ENCODE data around the gene ABCA5. TPM values are rescaled to one million over a fixed set of nuclear protein-coding genes. Genes with fewer than 3 reads are reported as not detected.

The ABCA5 gene
- total RNA-seq = 49.3 TPM

DNA sequence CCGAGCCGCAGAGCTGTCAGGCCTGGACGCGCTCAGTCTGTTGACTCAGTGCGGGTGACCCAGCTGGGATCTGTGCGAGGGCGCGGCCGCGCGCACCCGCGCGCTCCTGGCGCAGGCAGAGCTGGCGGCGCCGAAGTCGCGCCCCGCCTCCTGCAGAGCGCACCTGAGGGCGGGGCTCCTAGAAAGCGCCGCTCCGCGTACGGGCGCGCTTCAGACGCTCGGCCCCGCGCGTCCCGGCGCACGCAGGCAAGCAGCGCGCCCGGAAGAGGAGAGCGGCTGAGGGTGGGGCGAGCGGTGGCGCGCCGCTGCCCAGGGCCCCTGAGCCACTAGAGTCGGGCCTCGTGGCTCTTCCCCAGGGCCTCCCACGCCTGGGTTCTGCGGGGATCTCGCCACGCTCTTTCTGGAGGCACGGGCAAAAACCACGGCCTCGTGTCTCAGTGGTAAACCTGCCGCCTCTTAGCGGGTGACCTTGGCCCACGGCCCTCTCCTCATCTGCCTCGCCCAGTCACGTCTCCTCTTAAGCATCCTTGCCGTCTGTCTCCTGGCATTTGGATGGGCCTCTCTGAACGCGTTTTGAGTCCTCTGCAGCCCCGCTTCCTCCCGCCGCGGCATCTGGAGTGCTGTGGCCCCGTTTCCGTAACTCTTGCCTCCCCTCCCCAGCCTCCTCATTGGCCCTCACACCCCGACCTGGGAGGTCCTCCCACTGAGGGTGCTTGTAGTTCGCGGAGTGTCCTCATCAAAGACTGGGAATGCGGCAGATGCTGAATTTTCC lies at the start of gene ABCA5:
TSS of gene ABCA5 (minus strand) at position 74 of the 772 bp plus-strand sequence. CDS start 12,718 bp downstream, outside the sequence.
- peak; percentile 81 to 83 for DNase-seq (ENCODE audit: low spot score in 2 of 2)
- no peak for FAIRE-seq

DNA sequence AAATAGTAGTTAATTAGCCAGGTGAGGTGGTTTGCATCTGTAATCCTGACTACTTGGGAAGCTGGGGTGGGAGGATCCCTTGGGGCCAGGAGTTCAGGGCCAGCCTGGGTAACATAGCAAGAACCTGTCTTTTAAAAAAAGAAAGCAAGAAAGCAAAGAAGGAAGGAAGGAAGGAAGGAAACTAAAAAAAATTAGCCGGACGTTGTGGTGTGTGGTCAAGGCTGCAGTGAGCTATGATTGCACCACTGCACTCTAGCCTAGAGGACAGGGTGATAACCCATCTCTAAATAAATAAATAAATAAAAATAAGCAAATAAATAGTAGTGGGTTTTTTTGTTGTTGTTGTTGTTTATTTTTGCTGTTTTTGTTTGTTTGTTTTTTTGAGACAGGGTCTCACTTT lies 48.3 kb upstream of the ABCA5 start:
- FAIRE-seq = no peak
- no peak for DNase-seq (ENCODE audit: low spot score in 2 of 2)

GRCh38 chr17:69373069-69373468 lies 46.1 kb upstream of the ABCA5 start:
- FAIRE-seq = no peak

DNA sequence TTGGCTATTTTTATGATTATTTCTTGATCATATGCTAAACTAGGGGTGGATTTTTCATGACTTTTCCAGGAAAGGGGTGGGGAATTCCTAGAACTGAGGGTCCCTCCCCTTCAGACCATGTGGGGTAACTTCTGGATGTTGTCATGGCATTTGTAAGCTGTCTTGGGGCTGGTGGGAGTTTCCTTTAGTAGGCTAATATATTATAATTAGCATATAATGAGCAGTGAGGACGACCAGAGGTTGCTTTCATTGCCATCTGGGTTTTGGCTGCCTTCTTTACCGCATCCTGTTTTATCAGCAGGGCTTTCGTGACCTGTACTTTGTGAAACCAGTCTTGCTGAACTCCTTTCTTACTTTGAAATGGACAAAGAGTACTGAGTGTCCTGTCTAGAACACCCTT lies 40.4 kb upstream of the ABCA5 start:
- no peak for DNase-seq (ENCODE audit: low spot score in 2 of 2)
- FAIRE-seq = no peak

More at GRCh38 chr17:69373069-69373468, 46.1 kb upstream of the ABCA5 start:
- no peak for DNase-seq (ENCODE audit: low spot score in 2 of 2)

DNA sequence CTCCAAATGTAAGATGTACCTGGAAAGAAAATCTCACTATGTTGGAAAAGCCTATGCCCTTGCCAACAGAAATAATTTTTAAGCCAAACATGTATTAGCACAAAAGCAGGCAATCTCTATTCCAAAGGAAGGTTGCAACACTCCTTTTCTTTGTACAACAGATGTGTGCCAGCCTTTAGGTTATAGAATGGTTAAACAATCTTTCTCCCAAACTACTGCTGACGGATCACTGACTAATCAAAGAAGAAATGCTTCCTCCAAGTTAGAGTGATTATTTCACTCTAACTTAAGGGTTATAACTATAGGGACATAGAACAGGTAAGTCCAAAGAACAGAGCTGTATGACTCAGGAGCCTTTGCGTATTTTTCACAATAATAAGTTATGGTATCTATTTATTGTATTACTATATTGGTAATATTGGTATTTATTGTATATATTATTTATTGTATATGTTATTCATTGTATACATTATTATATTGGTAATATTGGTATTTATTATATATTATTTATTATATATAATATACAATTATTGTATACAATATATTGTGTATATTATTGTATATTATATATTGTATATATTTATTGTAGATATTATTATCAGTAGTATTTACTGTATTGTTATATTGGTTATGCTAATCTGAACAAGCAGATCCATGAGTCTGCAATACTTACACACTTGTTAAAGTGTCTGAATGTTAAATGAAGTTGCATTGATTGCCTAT lies 36.7 kb upstream of the ABCA5 start:
- FAIRE-seq (peak; percentile 97), DNase-seq (ENCODE audit: low spot score in 2 of 2) (no peak)

DNA sequence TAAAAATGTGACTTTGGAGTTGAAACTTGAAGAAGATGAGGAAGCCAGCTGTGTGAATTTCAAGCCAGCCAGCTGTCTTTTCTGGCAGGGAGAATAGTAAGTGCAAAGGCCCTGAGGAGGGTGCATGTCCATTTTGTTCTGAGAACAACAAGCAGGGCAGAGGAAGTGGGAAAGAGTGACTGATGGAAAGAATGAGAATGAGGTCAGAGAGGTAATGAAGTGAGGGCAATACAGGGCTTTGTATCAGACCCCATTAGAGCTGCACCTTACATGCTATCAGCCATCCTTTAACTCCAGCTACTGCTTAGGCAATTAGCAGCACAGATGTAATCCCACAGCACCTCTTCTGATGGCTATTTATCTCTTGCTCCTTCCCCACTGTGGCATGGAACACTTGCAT lies 34.2 kb upstream of the ABCA5 start:
- DNase-seq (ENCODE audit: low spot score in 2 of 2) (no peak), FAIRE-seq (no peak)

GRCh38 chr17:69358688-69359596 lies 32.0 kb upstream of the ABCA5 start:
- FAIRE-seq (no peak), DNase-seq (ENCODE audit: low spot score in 2 of 2) (no peak)

DNA sequence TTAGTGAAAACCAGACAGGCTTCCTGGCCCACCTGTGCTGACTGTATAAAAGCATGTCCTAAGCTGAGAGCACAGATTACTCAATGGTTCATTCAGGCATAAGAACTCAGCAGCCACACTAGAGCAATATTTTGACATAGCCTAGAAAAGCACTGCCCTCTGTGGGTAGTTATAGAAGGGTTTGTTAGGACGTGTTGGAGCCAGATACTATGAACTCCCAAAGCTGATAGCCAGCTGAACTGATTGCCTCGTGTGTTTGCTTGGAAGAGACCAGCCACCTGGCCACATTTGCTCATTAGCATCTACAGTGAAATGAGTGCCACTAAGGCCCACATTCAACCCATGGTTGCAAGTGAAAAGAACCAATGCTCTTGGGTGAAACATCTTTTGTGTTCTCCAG lies 30.8 kb upstream of the ABCA5 start:
- FAIRE-seq (no peak), DNase-seq (ENCODE audit: low spot score in 2 of 2) (no peak)

DNA sequence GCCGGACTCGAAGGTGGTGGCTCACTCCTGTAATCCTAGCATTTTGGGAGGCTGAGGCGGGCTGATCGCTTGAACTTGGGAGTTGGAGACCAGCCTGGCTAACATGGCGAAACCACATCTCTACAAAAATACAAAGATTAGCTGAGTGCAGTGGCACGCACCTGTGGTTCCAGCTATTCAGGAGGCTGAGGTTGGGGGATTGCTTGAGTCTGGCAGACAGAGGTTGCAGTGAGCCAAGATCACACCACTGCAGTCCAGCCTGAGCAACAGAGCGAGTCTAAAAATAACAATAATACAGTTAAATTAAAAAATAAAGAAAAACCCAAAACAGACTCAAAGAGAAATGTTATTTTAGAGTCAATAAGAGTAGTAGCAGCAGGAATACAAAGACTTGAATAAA lies 29.7 kb upstream of the ABCA5 start:
- DNase-seq (ENCODE audit: low spot score in 2 of 2) (no peak), FAIRE-seq (no peak)

DNA sequence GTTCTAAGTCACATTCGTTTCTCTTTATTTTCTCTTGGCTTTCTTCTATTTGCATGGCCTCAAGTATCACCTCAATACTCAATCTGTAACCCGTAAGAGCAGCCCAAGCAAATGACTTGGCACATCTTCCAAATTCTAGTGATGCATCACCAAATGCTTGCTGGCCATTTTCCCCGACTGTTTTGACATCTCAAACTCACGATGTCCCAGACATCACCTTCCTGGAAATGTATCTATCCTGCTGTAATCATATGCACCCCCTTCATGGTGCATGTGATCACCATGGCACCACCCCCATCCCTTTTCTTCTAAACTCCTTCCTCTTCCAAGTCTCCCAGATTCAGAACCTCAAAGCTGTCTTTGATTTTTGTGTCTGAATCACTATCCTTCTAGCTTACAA lies 24.0 kb upstream of the ABCA5 start:
- FAIRE-seq (no peak), DNase-seq (ENCODE audit: low spot score in 2 of 2) (no peak)

DNA sequence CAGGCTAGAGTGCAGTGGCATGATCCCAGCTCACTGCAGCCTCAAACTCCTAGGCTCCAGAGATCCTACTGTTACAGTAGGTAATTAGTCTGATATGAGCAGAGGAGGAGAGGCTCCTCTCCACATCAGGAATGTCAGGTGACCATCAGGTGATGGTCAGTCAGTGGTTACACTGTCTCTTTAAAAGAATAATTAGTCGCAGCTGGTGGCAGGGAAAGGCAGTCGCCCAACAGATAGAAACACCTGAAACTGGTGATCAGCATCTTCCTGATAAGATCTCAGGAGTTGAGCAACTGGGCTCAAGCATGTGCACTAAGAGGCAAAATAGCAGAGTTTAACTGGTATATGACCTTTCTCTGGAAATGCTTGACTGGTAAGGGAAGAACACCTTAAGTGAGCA lies 21.5 kb upstream of the ABCA5 start:
- DNase-seq (ENCODE audit: low spot score in 2 of 2) (no peak), FAIRE-seq (no peak)

DNA sequence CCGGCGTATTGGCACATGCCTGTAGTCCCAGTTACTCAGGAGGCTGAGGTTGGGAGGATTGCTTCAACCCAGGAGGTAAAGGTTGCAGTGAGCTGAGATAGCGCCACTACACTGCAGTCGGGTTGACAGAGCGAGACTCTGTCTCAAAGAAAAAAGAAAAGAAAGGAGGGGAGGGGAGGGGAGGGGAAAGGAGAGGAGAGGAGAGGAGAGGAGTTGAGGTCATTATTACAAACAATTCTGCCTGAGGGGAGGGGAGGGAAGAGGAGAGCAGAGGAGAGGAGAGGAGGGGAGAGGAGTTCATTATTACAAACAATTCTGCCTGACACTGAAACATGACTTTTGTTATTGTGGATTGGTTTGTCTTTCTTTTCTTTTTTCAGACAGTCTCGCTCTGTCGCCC lies 19.8 kb upstream of the ABCA5 start:
- FAIRE-seq = no peak
- DNase-seq (ENCODE audit: low spot score in 2 of 2) = no peak

DNA sequence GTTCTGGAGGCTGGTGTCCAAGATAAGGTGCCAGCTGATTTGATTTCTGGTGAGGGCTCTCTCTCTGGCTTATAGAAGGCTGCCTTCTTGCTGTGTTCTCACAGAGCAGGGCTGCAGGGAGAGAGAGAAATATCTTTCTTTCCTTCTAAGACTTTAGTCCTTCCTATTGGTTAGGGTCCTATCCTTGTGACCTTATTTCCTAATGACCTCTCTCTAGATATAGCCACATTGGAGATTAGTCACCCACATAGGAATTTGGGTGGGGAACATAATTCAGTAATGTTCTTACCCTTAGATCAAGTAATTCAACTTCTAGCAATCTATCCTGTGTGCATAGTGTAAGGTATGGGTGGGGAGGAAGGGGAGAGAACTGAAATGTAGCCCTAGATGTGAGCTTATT lies 18.0 kb upstream of the ABCA5 start:
- DNase-seq (ENCODE audit: low spot score in 2 of 2) (no peak), FAIRE-seq (no peak)

- no peak for DNase-seq (ENCODE audit: low spot score in 2 of 2)
- FAIRE-seq = no peak
These were observed 16.1 kb upstream of the ABCA5 start for GRCh38 chr17:69342896-69343644.

DNA sequence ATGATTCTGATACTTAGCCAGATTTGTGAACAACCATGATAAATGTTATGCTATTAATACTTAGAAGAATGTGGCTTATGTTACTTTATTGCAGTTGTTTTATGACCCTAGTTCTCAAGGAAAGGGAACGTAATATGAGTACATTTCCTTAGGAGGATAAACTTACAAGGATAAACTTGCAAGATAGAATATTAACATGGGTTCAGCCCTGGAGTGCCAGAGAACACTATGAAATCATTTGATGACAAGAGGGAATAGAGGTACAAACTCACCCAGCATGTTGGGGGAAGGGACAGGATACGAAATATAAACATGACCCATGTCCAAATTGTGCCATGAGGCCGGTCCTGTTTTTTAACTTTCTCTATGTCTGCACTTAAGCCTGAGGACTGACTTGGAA lies 13.0 kb upstream of the ABCA5 start:
- FAIRE-seq (no peak), DNase-seq (ENCODE audit: low spot score in 2 of 2) (no peak)

DNA sequence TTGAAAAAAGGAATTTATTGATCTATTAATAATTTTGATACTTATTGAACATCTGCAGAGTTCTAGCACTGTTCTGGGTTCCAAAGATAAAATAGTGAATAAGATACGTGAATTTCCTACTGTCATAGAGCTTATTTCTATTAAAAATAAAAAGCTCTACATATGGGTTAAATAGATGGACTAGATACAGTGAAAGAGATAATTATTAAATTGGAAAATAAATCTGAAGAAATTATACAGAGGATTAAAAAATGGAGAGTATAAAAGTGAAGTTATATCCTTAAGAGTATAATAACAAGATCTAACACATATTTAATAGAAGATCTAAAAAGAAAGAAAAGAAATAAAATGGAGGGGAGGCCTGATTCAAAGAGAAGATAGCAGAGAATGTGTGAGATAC lies 10.1 kb upstream of the ABCA5 start:
- FAIRE-seq (no peak), DNase-seq (ENCODE audit: low spot score in 2 of 2) (no peak)

DNA sequence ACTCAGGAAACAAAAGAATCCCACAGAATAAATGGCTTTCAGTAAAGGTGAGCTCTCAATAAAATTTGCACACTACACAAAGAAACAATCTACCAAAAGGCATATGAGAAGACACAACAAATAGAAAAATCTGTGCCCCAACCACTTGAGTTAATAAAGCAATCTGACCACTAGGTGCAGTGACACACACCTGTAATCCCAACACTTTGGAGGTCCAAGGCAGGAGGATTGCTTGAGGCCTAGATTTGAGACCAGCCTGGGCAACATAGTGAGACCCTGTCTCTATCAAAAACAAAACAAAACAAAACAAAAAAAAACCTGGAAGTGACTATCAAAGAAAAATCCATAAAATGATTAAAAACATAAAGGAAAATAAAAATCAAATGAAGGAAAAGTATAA lies 9.6 kb upstream of the ABCA5 start:
- FAIRE-seq (no peak), DNase-seq (ENCODE audit: low spot score in 2 of 2) (no peak)

DNA sequence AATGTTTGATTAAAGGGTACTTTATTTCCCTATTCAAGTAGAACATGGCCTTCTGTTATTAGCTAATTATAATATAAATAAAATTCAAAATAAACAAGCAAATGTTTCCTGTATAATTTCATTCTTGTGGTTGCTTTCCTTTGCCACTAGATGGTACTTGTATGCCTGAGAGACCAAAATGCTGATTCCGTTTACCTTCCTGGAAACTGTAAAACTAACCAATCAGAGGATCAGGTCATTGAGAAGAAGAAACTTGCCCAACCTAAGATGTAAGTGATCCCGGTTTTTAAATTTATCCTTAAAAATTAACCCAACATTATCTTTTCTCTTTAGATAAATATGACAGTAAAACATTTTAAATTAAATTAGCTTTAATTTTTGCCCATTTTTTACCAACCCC lies 8.1 kb upstream of the ABCA5 start:
- FAIRE-seq = peak; percentile 31

DNA sequence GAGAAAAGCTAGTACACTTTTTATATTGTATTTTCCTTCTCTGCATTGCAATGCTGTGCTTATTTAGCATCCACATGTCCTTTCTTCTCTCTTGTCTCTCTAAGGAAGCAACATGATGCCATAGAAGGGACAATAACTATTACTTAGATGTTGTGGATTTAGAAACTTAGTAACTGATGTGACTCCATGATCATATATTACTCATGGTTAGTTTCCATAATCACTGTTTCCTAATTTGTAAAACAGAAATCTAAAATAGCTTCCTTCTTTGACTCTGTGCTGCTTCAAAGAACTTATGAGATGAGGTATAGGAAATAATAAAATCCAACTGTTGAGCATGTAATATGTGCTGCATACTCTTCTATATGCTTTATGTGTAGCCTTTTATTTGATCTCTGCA lies 6.6 kb upstream of the ABCA5 start:
- FAIRE-seq (no peak), DNase-seq (ENCODE audit: low spot score in 2 of 2) (no peak)

More for the DNA sequence above, 8.1 kb upstream of the ABCA5 start:
- DNase-seq (ENCODE audit: low spot score in 2 of 2) = peak in 1 of 2 donors; percentile 18

DNA sequence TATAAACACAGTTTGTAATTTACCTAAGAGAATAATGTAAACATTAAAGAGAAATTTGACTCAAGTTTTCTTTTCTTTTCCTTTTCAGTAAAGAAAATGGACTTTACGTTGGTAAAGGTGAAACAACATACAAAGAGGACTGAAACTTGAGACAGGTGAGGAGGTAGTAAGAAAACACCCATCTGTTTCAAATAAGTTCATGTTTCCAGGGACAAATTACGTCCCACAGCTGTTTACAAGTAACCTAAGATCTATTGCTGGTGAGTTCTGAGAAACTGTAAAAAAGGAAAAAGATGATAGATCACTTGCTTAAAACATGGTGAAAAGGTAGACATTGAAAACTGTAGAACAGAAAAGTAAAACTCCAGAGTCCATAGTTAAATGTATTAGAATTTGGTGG lies 4.8 kb upstream of the ABCA5 start:
- FAIRE-seq (no peak), DNase-seq (ENCODE audit: low spot score in 2 of 2) (no peak)

Measured in frontal cortex (tissue), 4 donors.